Mesenchymal stem cell (in vitro differentiated cells and primary cell): ENCODE results near the gene MCM9.

Source experiments
- DNase-seq: peaks from one replicate; pipeline ENCODE4 v3.0.0-alpha.2; 2013
- H2AFZ ChIP-seq: one replicate; pipeline ENCODE4 v1.6.1; 2013; ENCODE audit warnings: low read depth, mild to moderate bottlenecking, control low read depth, inconsistent platforms, low read length, moderate library complexity
- H2AK5ac ChIP-seq: 2 replicates; pipeline ENCODE4 v1.6.1; 2013; ENCODE audit warnings: low read length, moderate library complexity, mild to moderate bottlenecking, inconsistent platforms; ENCODE audit not compliant: severe bottlenecking
- H2BK120ac ChIP-seq: one replicate; pipeline ENCODE4 v1.6.1; 2013; ENCODE audit warnings: low read depth, mild to moderate bottlenecking, inconsistent platforms, low read length, moderate library complexity
- H2BK12ac ChIP-seq, 2 experiments: one replicate each; pipeline ENCODE4 v1.6.1; 2013; ENCODE audit warnings: inconsistent platforms in 2 of 2, low read length in 2 of 2, mild to moderate bottlenecking in 2 of 2, moderate library complexity in 2 of 2, control low read depth in 1 of 2
- H2BK15ac ChIP-seq: one replicate; pipeline ENCODE4 v1.6.1; 2013; ENCODE audit warnings: mild to moderate bottlenecking, low read depth, inconsistent platforms; ENCODE audit not compliant: poor library complexity, severe bottlenecking
- H2BK5ac ChIP-seq: 2 replicates; pipeline ENCODE4 v1.6.1; 2013; ENCODE audit warnings: low read depth, mild to moderate bottlenecking, low read length, control low read depth, inconsistent platforms; ENCODE audit not compliant: poor library complexity, severe bottlenecking
- H3K14ac ChIP-seq, 2 experiments: one replicate each; pipeline ENCODE4 v1.6.1; 2013; ENCODE audit warnings: inconsistent platforms in 2 of 2, low read length in 2 of 2, control low read depth in 1 of 2, mild to moderate bottlenecking in 1 of 2, moderate library complexity in 1 of 2
- H3K18ac ChIP-seq, 2 experiments: one replicate each; pipeline ENCODE4 v1.6.1; 2013; ENCODE audit warnings: inconsistent platforms in 2 of 2, low read length in 2 of 2, control low read depth in 1 of 2, low read depth in 1 of 2, mild to moderate bottlenecking in 1 of 2
- H3K23ac ChIP-seq, 2 experiments: one replicate each; pipeline ENCODE4 v1.6.1; 2013; ENCODE audit warnings: inconsistent platforms in 2 of 2, low read length in 2 of 2, mild to moderate bottlenecking in 2 of 2, moderate library complexity in 2 of 2, control low read depth in 1 of 2
- H3K27ac ChIP-seq: 2 replicates; pipeline ENCODE4 v1.5.1; 2013; ENCODE audit warnings: mild to moderate bottlenecking, moderate library complexity, low read length, control low read depth, inconsistent platforms; ENCODE audit not compliant: poor library complexity, severe bottlenecking
- H3K27me3 ChIP-seq, 2 experiments: 2 replicates each; pipeline versions ENCODE4 v1.6.1 to v1.7.0; 2013; ENCODE audit warnings: low read length in 2 of 2, mild to moderate bottlenecking in 2 of 2, moderate library complexity in 2 of 2, control low read depth in 1 of 2, inconsistent platforms in 1 of 2; ENCODE audit not compliant: control insufficient read depth in 1 of 2, insufficient read depth in 1 of 2
- H3K36me3 ChIP-seq, 2 experiments: 2 replicates each; pipeline versions ENCODE4 v1.6.1 to v1.7.0; 2013; ENCODE audit warnings: low read length in 2 of 2, control low read depth in 1 of 2, inconsistent platforms in 1 of 2, low read depth in 1 of 2, mild to moderate bottlenecking in 1 of 2; ENCODE audit not compliant: insufficient read depth in 2 of 2, control insufficient read depth in 1 of 2
- H3K4ac ChIP-seq, 2 experiments: one replicate each; pipeline ENCODE4 v1.6.1; 2013; ENCODE audit warnings: inconsistent platforms in 2 of 2, low read length in 2 of 2, mild to moderate bottlenecking in 2 of 2, moderate library complexity in 2 of 2, control low read depth in 1 of 2, low read depth in 1 of 2
- H3K4me1 ChIP-seq: 2 replicates; pipeline ENCODE4 v1.6.1; 2013; ENCODE audit warnings: low read depth, low read length, control low read depth; ENCODE audit not compliant: control insufficient read depth, insufficient read depth
- H3K4me2 ChIP-seq: 2 replicates; pipeline ENCODE4 v1.6.1; 2013; ENCODE audit warnings: low read length, mild to moderate bottlenecking, inconsistent platforms; ENCODE audit not compliant: poor library complexity, severe bottlenecking
- H3K4me3 ChIP-seq, 2 experiments: 2 replicates each; pipeline versions ENCODE4 v1.5.1 to v1.7.0; 2013; ENCODE audit warnings: low read length in 2 of 2, mild to moderate bottlenecking in 2 of 2, control low read depth in 1 of 2, low read depth in 1 of 2; ENCODE audit not compliant: insufficient read depth in 1 of 2
- H3K79me1 ChIP-seq: replicated peaks from 2 replicates; pipeline ENCODE4 v1.6.1; 2013; ENCODE audit warnings: mild to moderate bottlenecking, control low read depth, low read length, inconsistent platforms; ENCODE audit not compliant: poor library complexity, severe bottlenecking
- H3K9ac ChIP-seq: 2 replicates; pipeline ENCODE4 v1.7.0; 2013; ENCODE audit warnings: mild to moderate bottlenecking, low read length, moderate library complexity
- H3K9me3 ChIP-seq: 2 replicates; pipeline ENCODE4 v1.7.0; 2013; ENCODE audit warnings: mild to moderate bottlenecking, low read length; ENCODE audit not compliant: control insufficient read depth
- H4K8ac ChIP-seq: one replicate; pipeline ENCODE4 v1.6.1; 2013; ENCODE audit warnings: inconsistent platforms, mild to moderate bottlenecking, low read length, moderate library complexity
- H4K91ac ChIP-seq: one replicate; pipeline ENCODE4 v1.6.1; 2013; ENCODE audit warnings: mild to moderate bottlenecking, low read length, inconsistent platforms
- WGBS: methylation state at CpG from one replicate; pipeline ENCODE4 v1.1.7; 2013; ENCODE audit warnings: mixed read lengths; 5-methylcytosine and 5-hydroxymethylcytosine counted together

MCM9 gene

GRCh38 chr6:118890997-118891790 lies 43.8 kb downstream of the MCM9 start:
- H3K9me3 ChIP-seq = no peaks in the 10 kb centered on the region
- 100% methylated on average over 4 of the region's 5 CpGs for WGBS

GRCh38 chr6:118889163-118889562 lies 45.8 kb downstream of the MCM9 start:
- Histone ChIP-seq H2BK15ac (no peak overlapping the region), H3K79me1 (peaks cover 14% of the 10 kb centered on the region), H3K18ac (no peak overlapping the region), H3K9me3 (no peaks in the 10 kb centered on the region), H3K14ac (no peak overlapping the region), H4K91ac (no peak overlapping the region), H2BK5ac (no peak overlapping the region), H3K4me3 (no peak overlapping the region), H3K27ac (no peak overlapping the region), H3K23ac (no peak overlapping the region), H2BK12ac (no peak overlapping the region), H3K4ac (no peak overlapping the region), H2AK5ac (no peak overlapping the region), H3K9ac (no peak overlapping the region), H2BK120ac (no peak overlapping the region), H3K4me2 (no peak overlapping the region), H3K27me3 (no peaks in the 10 kb centered on the region), H3K4me1 (no peaks in the 10 kb centered on the region), H4K8ac (no peak overlapping the region), H3K36me3 (no peaks in the 10 kb centered on the region), H2AFZ (no peak overlapping the region)
- no peak for DNase-seq
- 89% methylated on average over 3 of the region's 4 CpGs for WGBS

More at GRCh38 chr6:118890997-118891790, 43.8 kb downstream of the MCM9 start:
- no peak overlapping the region for H2BK5ac ChIP-seq
- no peak overlapping the region for H3K4ac ChIP-seq
- H3K27ac ChIP-seq = no peak overlapping the region
- H3K9ac ChIP-seq = peak overlapping the region; percentile 99
- no peak overlapping the region for H4K91ac ChIP-seq
- no peak for DNase-seq
- no peaks in the 10 kb centered on the region for H3K36me3 ChIP-seq
- no peak overlapping the region for H3K23ac ChIP-seq
- no peak overlapping the region for H3K14ac ChIP-seq
- H2BK120ac ChIP-seq = no peak overlapping the region
- H3K4me3 ChIP-seq = peak overlapping the region in 1 of 2 experiments; percentile 90
- no peaks in the 10 kb centered on the region for H3K27me3 ChIP-seq
- H2BK15ac ChIP-seq = no peak overlapping the region
- H4K8ac ChIP-seq = no peak overlapping the region
- no peaks in the 10 kb centered on the region for H3K4me1 ChIP-seq
- no peak overlapping the region for H2AK5ac ChIP-seq
- no peak overlapping the region for H2AFZ ChIP-seq
- no peak overlapping the region for H3K18ac ChIP-seq
- no peak overlapping the region for H2BK12ac ChIP-seq
- peaks cover 14% of the 10 kb centered on the region for H3K79me1 ChIP-seq
- no peak overlapping the region for H3K4me2 ChIP-seq

GRCh38 chr6:118886641-118887040 lies 48.3 kb downstream of the MCM9 start:
- H2BK15ac ChIP-seq = no peak overlapping the region
- H2BK120ac ChIP-seq = no peak overlapping the region
- no peak overlapping the region for H4K91ac ChIP-seq
- H3K9me3 ChIP-seq = no peaks in the 10 kb centered on the region
- H3K9ac ChIP-seq = no peak overlapping the region
- no peak overlapping the region for H2AK5ac ChIP-seq
- H3K4me2 ChIP-seq = no peak overlapping the region
- no peak overlapping the region for H3K18ac ChIP-seq
- no peak overlapping the region for H3K23ac ChIP-seq
- peaks cover 20% of the 10 kb centered on the region for H3K79me1 ChIP-seq
- H3K36me3 ChIP-seq = no peaks in the 10 kb centered on the region
- H3K14ac ChIP-seq = no peak overlapping the region
- H3K4me1 ChIP-seq = peaks cover 2% of the 10 kb centered on the region
- no peak overlapping the region for H2BK12ac ChIP-seq
- no peak overlapping the region for H3K4me3 ChIP-seq
- H3K4ac ChIP-seq = no peak overlapping the region
- H2BK5ac ChIP-seq = no peak overlapping the region
- no peaks in the 10 kb centered on the region for H3K27me3 ChIP-seq
- no peak for DNase-seq
- 97% methylated on average over 5 of the region's 6 CpGs for WGBS
- no peak overlapping the region for H3K27ac ChIP-seq
- H4K8ac ChIP-seq = no peak overlapping the region
- no peak overlapping the region for H2AFZ ChIP-seq

- no peak overlapping the region for H3K18ac ChIP-seq
- no peak overlapping the region for H3K27ac ChIP-seq
- H2BK5ac ChIP-seq = no peak overlapping the region
- no peak overlapping the region for H3K23ac ChIP-seq
- H3K9me3 ChIP-seq = no peaks in the 10 kb centered on the region
- no peak overlapping the region for H3K4me3 ChIP-seq
- H3K4me2 ChIP-seq = no peak overlapping the region
- no peak for DNase-seq
- no peak overlapping the region for H2BK15ac ChIP-seq
- no peak overlapping the region for H2AK5ac ChIP-seq
- H3K4ac ChIP-seq = no peak overlapping the region
- peaks cover 21% of the 10 kb centered on the region for H3K79me1 ChIP-seq
- no peaks in the 10 kb centered on the region for H3K27me3 ChIP-seq
- H3K36me3 ChIP-seq = no peaks in the 10 kb centered on the region
- no peak overlapping the region for H4K8ac ChIP-seq
- WGBS = 82% methylated on average over 3 of the region's 4 CpGs
- no peak overlapping the region for H3K9ac ChIP-seq
- no peak overlapping the region for H2BK120ac ChIP-seq
- H3K14ac ChIP-seq = no peak overlapping the region
- H2BK12ac ChIP-seq = no peak overlapping the region
- peaks cover 2% of the 10 kb centered on the region for H3K4me1 ChIP-seq
- H2AFZ ChIP-seq = no peak overlapping the region
- no peak overlapping the region for H4K91ac ChIP-seq
Observed at GRCh38 chr6:118882314-118882905, 52.5 kb downstream of the MCM9 start.
